Osteoblast (primary cell): Measurements from ENCODE around the gene DLGAP1. TPM values are rescaled to one million over a fixed set of nuclear protein-coding genes. Genes with fewer than 3 reads are reported as not detected.
A peak's percentile ranks its signal among the peaks of the same experiment; 100 is the strongest.

Source experiments
- DNase-seq: peaks from one replicate; pipeline ENCODE4 v3.0.0; 2011; ENCODE audit warnings: low spot score, mixed read lengths; ENCODE audit not compliant: insufficient read length; ENCODE audit errors: missing footprints
- H2AFZ ChIP-seq: 2 replicates; pipeline ENCODE4 v1.6.0; 2011; ENCODE audit warnings: mild to moderate bottlenecking, low read length
- H3K27ac ChIP-seq: 2 replicates; pipeline ENCODE4 v1.5.1; 2011; ENCODE audit warnings: mild to moderate bottlenecking, low read depth, low read length, moderate library complexity
- H3K27me3 ChIP-seq: 2 replicates; pipeline ENCODE4 v1.6.0; 2012; ENCODE audit warnings: mild to moderate bottlenecking, control low read depth, inconsistent platforms, low read length, moderate library complexity; ENCODE audit not compliant: insufficient read depth
- H3K36me3 ChIP-seq: 2 replicates; pipeline ENCODE4 v1.5.1; 2011; ENCODE audit warnings: mild to moderate bottlenecking, low read length, control low read depth, moderate library complexity; ENCODE audit not compliant: insufficient read depth
- H3K4me1 ChIP-seq: 2 replicates; pipeline ENCODE4 v1.5.1; 2011; ENCODE audit warnings: mild to moderate bottlenecking, low read length, control low read depth, moderate library complexity; ENCODE audit not compliant: insufficient read depth
- H3K4me2 ChIP-seq: 2 replicates; pipeline ENCODE4 v1.6.0; 2011; ENCODE audit warnings: mild to moderate bottlenecking, low read length; ENCODE audit not compliant: insufficient read depth
- H3K4me3 ChIP-seq: fragments of 200-600 bp; sonication (generic); 3 replicates; pipeline ENCODE4 v1.5.1; 2012; ENCODE audit warnings: mild to moderate bottlenecking, low read length, inconsistent platforms; ENCODE audit not compliant: insufficient read depth
- H3K79me2 ChIP-seq: 2 replicates; pipeline ENCODE4 v1.6.0; 2012; ENCODE audit warnings: mild to moderate bottlenecking, low read length, control low read depth, inconsistent platforms; ENCODE audit not compliant: insufficient read depth
- H3K9me3 ChIP-seq: 2 replicates; pipeline ENCODE4 v1.5.1; 2011; ENCODE audit warnings: low read depth, low read length, control low read depth
- H4K20me1 ChIP-seq: 2 replicates; pipeline ENCODE4 v1.6.0; 2012; ENCODE audit warnings: mild to moderate bottlenecking, low read length, control low read depth; ENCODE audit not compliant: insufficient read depth
- CTCF ChIP-seq: IDR thresholded peaks from 2 replicates; pipeline ENCODE4 v1.5.1; 2011; ENCODE audit warnings: mild to moderate bottlenecking, low read depth, low read length, moderate library complexity; ENCODE audit errors: extremely low read depth
- total RNA-seq: library from RNA; depleted of rRNA; stranded (reverse); fragments of >200 nt; gene quantifications from 2 replicates; pipeline ENCODE4 v1.2.3, GENCODE V29; 2012

Gene DLGAP1
- total RNA-seq, 1 donor = not detected

DNA sequence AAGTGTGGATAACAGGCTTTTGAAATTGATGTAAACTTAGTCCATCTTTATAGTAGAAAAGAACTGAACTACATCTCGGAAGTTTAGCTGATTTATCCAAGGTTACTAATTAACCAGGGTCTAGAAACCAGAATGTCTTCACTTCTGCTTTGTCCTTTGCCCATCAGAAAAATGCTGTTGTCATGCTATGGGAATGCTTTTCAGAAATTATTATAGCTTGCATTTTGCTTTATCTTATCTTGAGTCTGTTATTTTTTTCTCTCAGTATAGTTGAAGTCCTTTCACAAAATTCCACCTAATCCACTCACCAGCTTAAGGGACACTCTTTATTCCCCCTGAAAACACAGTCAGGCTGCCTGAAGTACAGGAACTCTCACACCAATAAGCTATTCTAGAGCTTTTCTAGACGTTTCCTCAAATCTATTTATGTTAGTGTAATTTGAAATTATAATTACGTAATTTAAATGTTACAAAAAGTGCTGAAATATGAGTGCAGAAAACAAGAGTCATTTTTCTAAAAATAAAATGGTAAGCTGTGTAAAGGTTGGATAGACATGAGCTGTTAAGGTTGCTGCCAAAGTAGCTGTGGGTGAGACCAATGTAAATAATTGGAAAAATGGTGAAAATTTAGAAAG is 548.9 kb downstream of the DLGAP1 start:
- Histone ChIP-seq H4K20me1 (no peaks in the 10 kb centered on the region), H3K79me2 (no peaks in the 10 kb centered on the region), H3K4me3 (no peak overlapping the region), H3K36me3 (no peaks in the 10 kb centered on the region), H3K27ac (no peak overlapping the region), H3K27me3 (no peaks in the 10 kb centered on the region), H3K4me2 (no peak overlapping the region), H3K9me3 (no peaks in the 10 kb centered on the region), H3K4me1 (no peaks in the 10 kb centered on the region), H2AFZ (no peak overlapping the region)
- no peak for DNase-seq
- TF ChIP-seq CTCF = no peak

DNA sequence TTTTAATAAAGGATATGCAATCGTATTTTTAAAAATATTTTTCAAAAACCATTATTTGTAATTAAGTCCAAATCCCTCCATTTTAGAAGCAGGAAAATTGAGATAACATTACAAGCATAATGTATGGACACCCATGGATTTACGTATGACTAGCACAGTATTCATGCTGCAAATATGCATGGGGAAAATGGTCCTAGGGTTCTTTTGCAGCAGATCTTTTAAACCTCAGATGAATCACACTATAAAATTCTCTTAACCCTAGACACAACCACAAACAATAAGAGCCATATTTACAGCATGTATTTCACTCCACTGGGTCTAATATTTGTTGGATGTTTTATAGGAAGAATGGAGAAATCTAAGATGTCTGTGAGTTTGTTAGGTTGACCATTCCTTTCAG is 551.8 kb downstream of the DLGAP1 start:
- no peak for TF ChIP-seq CTCF
- Histone ChIP-seq H3K9me3 (no peaks in the 10 kb centered on the region), H2AFZ (no peak overlapping the region), H3K4me3 (no peak overlapping the region), H3K27me3 (no peaks in the 10 kb centered on the region), H3K36me3 (no peaks in the 10 kb centered on the region), H3K27ac (peak overlapping the region; percentile 9), H3K79me2 (no peaks in the 10 kb centered on the region), H3K4me2 (no peak overlapping the region), H3K4me1 (no peaks in the 10 kb centered on the region), H4K20me1 (no peaks in the 10 kb centered on the region)
- no peak for DNase-seq

GRCh38 chr18:3902676-3903075 is 552.4 kb downstream of the DLGAP1 start:
- Histone ChIP-seq H3K9me3 (no peaks in the 10 kb centered on the region), H3K4me2 (no peak overlapping the region), H2AFZ (no peak overlapping the region), H3K79me2 (no peaks in the 10 kb centered on the region), H4K20me1 (no peaks in the 10 kb centered on the region), H3K4me1 (no peaks in the 10 kb centered on the region), H3K36me3 (no peaks in the 10 kb centered on the region), H3K27ac (peak overlapping the region; percentile 9), H3K27me3 (no peaks in the 10 kb centered on the region), H3K4me3 (no peak overlapping the region)
- no peak for DNase-seq
- no peak for TF ChIP-seq CTCF

- Histone ChIP-seq H3K9me3 (no peaks in the 10 kb centered on the region), H3K27ac (no peak overlapping the region), H3K79me2 (no peaks in the 10 kb centered on the region), H3K36me3 (no peaks in the 10 kb centered on the region), H3K4me3 (no peak overlapping the region), H2AFZ (no peak overlapping the region), H3K27me3 (no peaks in the 10 kb centered on the region), H3K4me2 (no peak overlapping the region), H3K4me1 (no peaks in the 10 kb centered on the region), H4K20me1 (no peaks in the 10 kb centered on the region)
- TF ChIP-seq CTCF = no peak
- no peak for DNase-seq
Observed at GRCh38 chr18:3901811-3902210, 553.3 kb downstream of the DLGAP1 start.
